Fibroblast of villous mesenchyme (primary cell): ENCODE measurements around the gene RHBDL3. TPM values are rescaled to one million over a fixed set of nuclear protein-coding genes. Genes with fewer than 3 reads are reported as not detected.

Source experiments
- DNase-seq: peaks from one replicate; pipeline ENCODE4 v3.0.0-alpha.2; 2010; ENCODE audit warnings: low read depth
- H3K4me3 ChIP-seq: 2 replicates; pipeline ENCODE4 v1.5.1; 2011; ENCODE audit warnings: low read depth, mild to moderate bottlenecking, low read length
- CTCF ChIP-seq: IDR thresholded peaks from 2 replicates; pipeline ENCODE4 v1.5.1; 2012; ENCODE audit warnings: low read depth, mild to moderate bottlenecking, low read length; ENCODE audit not compliant: insufficient read depth
- total RNA-seq: library from RNA; depleted of rRNA; stranded (reverse); fragments of >200 nt; gene quantifications from 2 replicates; pipeline ENCODE4 v1.2.3, GENCODE V29; 2012

Gene RHBDL3
- total RNA-seq, 1 donor: not detected

DNA sequence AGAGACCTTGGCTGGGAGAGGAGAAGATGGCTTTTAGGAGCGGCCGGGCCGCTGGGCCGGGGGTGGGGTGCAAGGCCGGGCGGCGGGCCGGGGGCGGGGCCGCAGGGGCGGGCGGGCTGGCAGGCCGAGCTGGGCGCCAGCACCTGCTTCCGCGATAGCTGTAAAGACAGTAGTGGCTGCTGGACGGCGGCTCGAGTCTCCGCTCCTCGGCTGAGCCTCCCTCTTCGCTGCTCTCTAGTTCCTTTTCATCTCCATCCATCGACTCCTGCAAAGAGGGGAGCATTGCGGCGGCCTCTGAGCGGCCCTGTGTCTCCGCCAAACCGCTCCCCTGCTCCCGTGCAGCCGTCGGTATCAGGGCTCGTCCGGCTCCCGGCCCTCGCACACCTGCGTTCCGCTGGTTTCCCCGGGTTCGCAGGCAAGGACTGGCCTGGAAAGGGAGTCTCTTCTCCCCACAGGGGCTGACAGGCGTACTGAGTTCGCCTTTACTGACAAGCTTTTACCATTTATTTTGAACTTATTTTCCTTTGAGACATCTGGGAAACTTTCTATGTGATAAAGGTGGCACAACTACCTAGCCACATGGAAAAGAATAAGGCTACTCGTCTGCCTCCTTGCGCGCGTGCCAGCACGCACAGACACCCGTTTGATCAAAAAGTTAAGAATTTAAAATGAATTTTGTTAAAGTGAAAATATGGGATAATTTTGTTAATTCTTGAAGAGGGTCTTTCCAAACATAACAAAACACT lies 76.4 kb downstream of the RHBDL3 start, which contains the start of gene C17orf75:
Gene C17orf75, minus strand, starts transcription at position 317 of the 746 bp plus-strand sequence. Its CDS starts 34 bp downstream, at position 283.
- no peak for TF ChIP-seq CTCF
- peak within 1 kb of the TSS; percentile 72 for H3K4me3 ChIP-seq
- DNase-seq: peak; percentile 63

DNA sequence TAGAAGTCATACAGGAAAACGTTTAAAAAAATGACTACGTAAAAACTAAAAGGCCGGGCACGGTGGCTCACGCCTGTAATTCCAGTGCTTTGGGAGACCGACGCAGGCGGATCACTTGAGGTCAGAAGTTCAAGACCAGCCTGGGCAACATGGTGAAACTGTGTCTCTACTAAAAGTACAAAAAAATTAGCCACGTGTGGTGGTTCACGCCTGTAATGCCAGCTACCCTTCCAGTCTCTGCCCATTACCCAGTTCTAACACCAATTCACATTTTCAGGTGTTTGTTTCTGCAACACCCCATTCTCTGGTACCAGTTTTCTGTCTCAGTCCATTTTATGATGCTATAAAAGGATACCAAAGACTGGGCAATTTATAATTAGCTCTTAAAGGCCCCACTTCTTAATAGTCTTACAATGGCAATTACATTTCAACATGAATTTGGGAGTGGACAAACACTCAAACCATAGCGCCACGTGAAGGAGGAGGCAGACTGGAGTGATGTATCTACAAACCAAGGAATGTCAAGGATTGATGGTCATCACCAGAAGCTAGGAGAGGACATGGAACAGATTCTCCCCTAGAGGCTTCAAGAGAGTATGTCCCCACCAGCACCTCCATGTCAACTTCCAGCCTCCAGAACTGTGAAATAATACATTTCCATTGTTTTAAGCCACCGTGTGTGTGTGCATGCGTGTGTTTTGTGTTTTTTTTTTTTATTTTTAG lies 77.1 kb downstream of the RHBDL3 start:
- H3K4me3 ChIP-seq: peak overlapping the region; percentile 72
- no peak for TF ChIP-seq CTCF
- DNase-seq: no peak

DNA sequence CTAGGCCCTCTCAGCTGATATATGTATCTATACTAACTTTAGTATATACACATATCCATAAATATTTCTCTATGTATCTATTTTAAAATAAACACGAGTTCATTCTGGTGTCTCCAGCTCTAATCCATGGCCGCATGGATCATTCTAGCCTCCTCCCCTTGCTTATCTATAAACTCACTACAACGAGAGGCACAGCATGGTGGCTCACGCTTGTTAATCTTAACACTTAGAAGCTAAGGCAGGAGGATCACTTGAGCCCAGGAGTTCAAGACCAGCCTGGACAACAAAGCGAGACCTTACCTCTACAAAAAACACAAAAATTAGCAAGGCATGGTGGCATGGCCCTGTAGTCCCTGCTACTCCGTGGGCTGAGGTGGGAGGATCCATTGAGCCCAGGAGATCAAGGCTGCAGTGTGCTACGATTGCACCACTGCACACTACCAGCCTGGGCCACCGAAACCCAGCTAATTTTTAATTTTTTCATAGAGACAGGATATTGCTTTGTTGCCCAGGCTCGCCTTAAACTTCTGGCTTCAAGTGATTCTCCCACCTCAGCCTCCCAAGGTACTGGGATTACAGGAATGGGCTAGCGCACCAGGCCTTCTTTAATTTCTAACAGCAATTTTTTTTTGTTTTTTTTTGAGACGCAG lies 80.4 kb downstream of the RHBDL3 start:
- H3K4me3 ChIP-seq: no peak overlapping the region
- no peak for DNase-seq
- TF ChIP-seq CTCF: no peak

- no peak for DNase-seq
Measured at GRCh38 chr17:32348483-32348800, 82.8 kb downstream of the RHBDL3 start.

GRCh38 chr17:32349503-32349853 lies 83.8 kb downstream of the RHBDL3 start:
- no peak for TF ChIP-seq CTCF
- no peak for DNase-seq
- H3K4me3 ChIP-seq: peak overlapping the region; percentile 95

More at GRCh38 chr17:32348483-32348800, 82.8 kb downstream of the RHBDL3 start:
- TF ChIP-seq CTCF: no peak
- H3K4me3 ChIP-seq: no peak overlapping the region

- peak; percentile 97 for DNase-seq
- TF ChIP-seq CTCF: no peak
Measured at GRCh38 chr17:32349854-32350665, 84.4 kb downstream of the RHBDL3 start, which contains the start of gene ZNF207. ZNF207 (plus strand) TSS chr17:32350157; CDS start chr17:32350286, 129 bp downstream.

More at GRCh38 chr17:32349854-32350665, 84.4 kb downstream of the RHBDL3 start, which contains the start of gene ZNF207:
- H3K4me3 ChIP-seq: peak within 1 kb of the TSS; percentile 95
